ENCODE results near the gene IRF5.

IRF5 gene, protein sequence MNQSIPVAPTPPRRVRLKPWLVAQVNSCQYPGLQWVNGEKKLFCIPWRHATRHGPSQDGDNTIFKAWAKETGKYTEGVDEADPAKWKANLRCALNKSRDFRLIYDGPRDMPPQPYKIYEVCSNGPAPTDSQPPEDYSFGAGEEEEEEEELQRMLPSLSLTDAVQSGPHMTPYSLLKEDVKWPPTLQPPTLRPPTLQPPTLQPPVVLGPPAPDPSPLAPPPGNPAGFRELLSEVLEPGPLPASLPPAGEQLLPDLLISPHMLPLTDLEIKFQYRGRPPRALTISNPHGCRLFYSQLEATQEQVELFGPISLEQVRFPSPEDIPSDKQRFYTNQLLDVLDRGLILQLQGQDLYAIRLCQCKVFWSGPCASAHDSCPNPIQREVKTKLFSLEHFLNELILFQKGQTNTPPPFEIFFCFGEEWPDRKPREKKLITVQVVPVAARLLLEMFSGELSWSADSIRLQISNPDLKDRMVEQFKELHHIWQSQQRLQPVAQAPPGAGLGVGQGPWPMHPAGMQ

DNA sequence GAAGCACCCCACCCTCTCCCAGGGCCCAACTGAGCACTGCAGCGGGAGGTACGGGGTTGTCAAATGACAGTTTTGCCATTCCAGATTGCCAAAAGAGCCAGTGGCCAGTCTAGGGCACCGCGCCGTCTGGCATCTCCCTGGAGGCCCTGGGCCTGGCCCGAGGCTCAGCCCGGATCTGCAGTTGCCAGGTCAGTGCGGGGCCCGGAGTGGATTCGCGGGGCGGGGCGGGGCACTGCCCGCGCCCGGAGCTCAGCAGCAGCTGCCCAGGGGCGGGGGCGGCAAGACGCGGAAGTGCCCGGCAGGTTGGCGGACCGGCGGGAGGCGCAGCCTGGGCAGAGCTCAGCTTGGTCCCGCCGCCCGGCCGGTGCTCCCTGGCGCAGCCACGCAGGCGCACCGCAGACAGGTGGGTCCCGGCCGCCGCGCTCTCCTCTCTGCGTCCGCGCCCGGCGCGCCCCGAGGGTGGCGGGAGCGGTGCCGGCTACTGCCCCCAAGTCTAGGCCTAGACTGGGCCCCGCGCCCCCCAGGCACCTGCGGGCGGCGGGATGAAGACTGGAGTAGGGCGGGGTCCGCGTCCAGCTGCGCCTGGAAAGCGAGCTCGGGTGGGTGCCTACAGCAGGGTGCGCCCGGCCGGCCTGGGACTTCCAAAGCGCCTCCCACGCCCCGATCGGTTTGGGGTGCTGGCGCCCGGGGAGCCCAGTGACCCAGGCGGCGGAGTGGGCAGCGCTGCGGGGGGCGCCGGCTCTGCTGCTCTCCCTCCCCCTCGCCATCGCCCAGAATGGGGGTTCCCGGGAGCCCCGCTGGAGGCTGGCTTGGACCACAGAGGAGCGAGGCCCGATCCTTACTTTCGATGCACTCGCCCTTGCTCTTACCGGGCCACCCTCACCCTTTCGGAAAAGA is at the start of gene IRF5:
Gene IRF5 (plus strand): TSS at position 281 of the 897 bp plus-strand sequence. CDS start 4,155 bp downstream, outside the sequence.
- Mint-ChIP-seq H3K4me1 (peaks cover 49% of the 10 kb centered on the region), H3K27me3 (no peaks in the 10 kb centered on the region), H3K4me3 (peak within 1 kb of the TSS; percentile 99), H3K36me3 (no peaks in the 10 kb centered on the region), H3K9me3 (no peaks in the 10 kb centered on the region), H3K27ac (peak within 1 kb of the TSS; percentile 100)
- peak; percentile 5 for ATAC-seq (ENCODE audit: low read depth)
- peak; percentile 44 to 62 for DNase-seq (ENCODE audit: low spot score in 2 of 2)

DNA sequence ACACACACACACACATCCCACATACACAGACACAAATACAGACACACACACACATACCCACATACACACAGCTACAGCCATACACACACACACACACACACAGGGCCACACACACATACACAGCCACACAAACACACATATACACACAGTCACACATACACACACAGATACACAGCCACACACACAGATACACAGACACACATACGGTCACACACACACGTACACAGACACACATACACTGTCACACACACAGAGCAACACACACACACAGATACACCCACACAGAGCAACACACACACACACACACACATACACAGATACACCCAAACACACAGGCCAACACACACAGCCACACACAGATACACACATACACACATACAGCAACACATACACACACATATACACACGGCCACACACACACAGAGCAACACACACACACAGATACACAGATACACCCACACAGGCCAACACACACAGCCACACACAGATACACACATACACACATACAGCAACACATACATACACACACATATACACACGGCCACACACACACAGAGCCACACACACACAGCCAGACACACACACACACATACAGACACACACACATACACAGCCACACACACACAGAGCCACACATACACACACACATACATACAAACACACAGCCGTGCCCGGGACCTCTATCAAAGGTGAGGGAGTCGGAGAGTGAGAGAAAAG is 49.5 kb upstream of the IRF5 start:
- H3K27me3 Mint-ChIP-seq = peaks cover 10% of the 10 kb centered on the region
- ATAC-seq (ENCODE audit: low read depth) (no peak), DNase-seq (ENCODE audit: low spot score in 2 of 2) (no peak)
- peaks cover 3% of the 10 kb centered on the region for H3K4me1 Mint-ChIP-seq
- no peaks in the 10 kb centered on the region for H3K36me3 Mint-ChIP-seq
- no peak overlapping the region for H3K4me3 Mint-ChIP-seq
- no peak overlapping the region for H3K27ac Mint-ChIP-seq
- H3K9me3 Mint-ChIP-seq = no peaks in the 10 kb centered on the region

DNA sequence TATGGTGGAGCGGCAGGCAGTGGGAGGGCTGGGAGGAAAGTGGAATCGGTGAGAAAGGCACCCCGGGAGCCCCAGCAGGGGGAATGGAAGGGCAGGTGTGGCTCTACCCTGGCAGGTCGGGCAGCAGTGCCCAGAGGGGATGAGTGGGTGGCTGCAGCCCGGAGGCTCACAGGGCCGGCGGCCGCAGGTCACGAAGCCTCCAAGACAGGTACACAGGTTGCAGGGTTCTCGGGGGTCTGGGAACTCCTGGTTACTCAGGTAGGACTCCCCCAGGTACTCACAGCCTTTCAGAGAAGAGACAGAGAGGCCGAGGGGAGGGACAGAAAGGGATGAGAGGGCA is 49.0 kb upstream of the IRF5 start:
- peaks cover 10% of the 10 kb centered on the region for H3K27me3 Mint-ChIP-seq
- no peak overlapping the region for H3K27ac Mint-ChIP-seq
- H3K9me3 Mint-ChIP-seq = no peaks in the 10 kb centered on the region
- DNase-seq (ENCODE audit: low spot score in 2 of 2) (no peak), ATAC-seq (ENCODE audit: low read depth) (no peak)
- H3K36me3 Mint-ChIP-seq = no peaks in the 10 kb centered on the region
- no peak overlapping the region for H3K4me3 Mint-ChIP-seq
- peaks cover under 1% of the 10 kb centered on the region for H3K4me1 Mint-ChIP-seq

DNA sequence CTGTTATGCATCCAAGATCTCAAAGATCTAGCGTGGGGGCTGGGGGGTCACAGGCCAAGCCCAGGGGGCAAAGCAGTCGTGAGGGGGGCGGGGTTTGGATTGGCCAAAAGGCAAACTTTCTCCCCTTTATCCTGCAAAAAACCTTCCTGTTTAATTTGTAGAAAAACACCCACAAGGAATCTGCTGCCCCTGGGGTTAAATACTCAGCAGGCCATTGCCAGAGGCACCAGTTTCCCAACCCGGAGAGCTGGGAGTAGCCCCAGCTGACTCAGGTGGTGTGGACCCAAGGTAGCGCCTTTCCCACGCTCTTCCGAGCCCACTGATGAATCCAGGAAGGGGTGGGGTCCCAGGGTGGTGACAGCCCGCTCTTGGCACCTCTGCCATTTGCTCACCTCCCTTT is 48.6 kb upstream of the IRF5 start:
- Mint-ChIP-seq H3K9me3 (no peaks in the 10 kb centered on the region), H3K4me3 (no peak overlapping the region), H3K27ac (no peak overlapping the region), H3K36me3 (no peaks in the 10 kb centered on the region), H3K27me3 (peaks cover 10% of the 10 kb centered on the region), H3K4me1 (no peaks in the 10 kb centered on the region)
- no peak for DNase-seq (ENCODE audit: low spot score in 2 of 2)
- no peak for ATAC-seq (ENCODE audit: low read depth)

DNA sequence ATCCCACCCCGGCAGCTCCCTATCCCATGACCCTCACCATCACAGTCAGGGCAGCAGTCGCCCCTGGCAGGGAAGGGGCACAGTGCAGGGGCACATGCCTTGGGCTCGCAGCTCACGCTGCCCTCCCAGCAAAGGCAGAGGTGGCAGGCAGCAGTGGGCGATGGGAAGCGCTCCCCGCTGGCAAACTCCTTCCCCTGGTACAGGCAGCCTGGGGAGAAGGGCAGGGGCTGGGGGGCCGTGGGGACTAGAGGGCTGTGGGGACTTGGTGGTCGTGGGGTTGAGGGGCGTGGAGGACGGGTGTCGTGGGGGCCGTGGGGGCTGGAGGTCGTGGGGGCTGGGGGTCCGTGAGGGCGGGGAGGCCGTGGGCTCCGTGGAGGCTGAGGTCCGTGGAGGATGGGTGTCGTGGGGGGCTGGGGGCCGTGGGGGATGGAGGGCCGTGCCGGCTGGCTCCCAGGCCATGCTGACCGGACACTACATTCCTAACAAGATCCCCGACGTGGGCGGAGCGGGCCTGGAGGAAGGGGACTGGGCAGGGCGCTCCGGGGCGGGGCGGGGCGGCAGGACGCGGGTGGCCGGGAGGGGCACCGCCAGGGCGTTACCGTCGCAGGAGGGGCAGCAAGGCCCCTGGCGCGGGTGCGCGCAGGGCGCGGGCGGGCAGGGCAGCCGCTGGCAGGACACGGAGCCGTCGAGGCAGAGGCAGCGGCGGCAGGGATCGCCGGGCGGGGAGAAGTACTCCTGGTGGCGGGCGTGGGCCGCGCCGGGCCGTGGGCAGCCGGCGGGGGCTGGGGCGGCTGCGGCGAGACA is 47.2 kb upstream of the IRF5 start:
- ATAC-seq (ENCODE audit: low read depth) = peak; percentile 29
- Mint-ChIP-seq H3K9me3 (no peaks in the 10 kb centered on the region), H3K4me3 (peak overlapping the region; percentile 77), H3K4me1 (no peaks in the 10 kb centered on the region), H3K27ac (no peak overlapping the region), H3K27me3 (peaks cover 10% of the 10 kb centered on the region), H3K36me3 (no peaks in the 10 kb centered on the region)
- DNase-seq (ENCODE audit: low spot score in 2 of 2) = no peak

DNA sequence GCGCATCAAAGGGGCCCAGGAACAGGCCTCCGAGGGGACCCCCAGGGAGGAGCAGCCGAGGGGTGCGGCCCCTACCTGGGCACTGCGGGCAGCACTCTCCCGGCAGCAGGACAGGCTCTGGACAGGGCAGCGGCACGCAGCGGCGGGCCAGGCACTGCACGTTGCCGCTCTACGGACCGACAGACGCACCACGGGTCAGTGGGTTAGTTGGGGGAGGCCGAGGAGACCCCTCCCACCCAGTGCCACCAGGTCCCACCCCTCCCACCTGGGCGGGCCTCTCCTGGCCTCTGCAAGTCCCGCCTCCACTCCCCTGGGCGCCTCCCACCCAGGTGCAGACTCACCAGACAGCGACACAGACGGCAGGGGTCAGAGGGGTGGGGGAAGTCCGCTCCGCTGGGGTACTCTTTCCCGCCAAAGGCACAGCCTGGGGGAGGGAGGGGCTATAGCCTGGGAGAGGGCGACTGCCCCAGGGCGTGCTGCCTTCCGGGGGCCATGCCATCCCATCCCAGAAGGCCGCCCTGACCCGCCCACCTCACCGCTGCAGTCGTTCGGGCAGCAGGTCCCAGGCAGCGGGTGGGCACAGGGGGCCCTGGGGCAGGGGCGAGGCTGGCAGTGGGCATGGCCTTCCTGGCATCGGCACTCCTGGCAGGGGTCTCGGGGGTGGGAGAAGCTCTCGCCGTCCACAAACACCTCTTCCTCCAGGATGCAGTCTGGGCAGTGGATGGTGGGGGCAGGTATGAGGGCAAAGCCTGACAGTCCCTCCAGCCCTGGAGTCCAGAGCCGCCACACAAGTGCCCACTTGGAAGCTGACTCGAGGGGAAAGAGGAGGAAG is 46.4 kb upstream of the IRF5 start:
- peak; percentile 86 for ATAC-seq (ENCODE audit: low read depth)
- peak overlapping the region; percentile 1 for H3K4me3 Mint-ChIP-seq

DNA sequence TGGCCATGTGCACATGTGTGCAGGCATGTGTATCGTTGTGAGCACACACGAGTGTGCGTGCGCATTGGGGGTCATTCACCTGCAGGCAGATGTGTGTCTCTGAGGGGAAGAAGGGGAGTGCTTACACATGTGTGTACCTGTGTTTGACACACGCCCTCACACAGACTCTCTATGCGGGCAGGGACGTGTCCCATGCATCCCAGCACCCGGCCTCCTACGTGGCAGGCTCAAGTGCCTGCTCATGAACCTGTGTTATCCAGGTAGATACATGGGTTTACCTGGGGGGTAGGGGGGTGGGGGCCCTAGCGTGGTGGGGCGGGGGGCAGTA is 45.8 kb upstream of the IRF5 start:
- DNase-seq (ENCODE audit: low spot score in 2 of 2) = no peak
- Mint-ChIP-seq H3K4me3 (no peak overlapping the region), H3K36me3 (no peaks in the 10 kb centered on the region), H3K27me3 (peaks cover 6% of the 10 kb centered on the region), H3K4me1 (no peaks in the 10 kb centered on the region), H3K9me3 (no peaks in the 10 kb centered on the region), H3K27ac (no peak overlapping the region)
- no peak for ATAC-seq (ENCODE audit: low read depth)

More for the DNA sequence above, 46.4 kb upstream of the IRF5 start:
- Mint-ChIP-seq H3K36me3 (no peaks in the 10 kb centered on the region), H3K27me3 (peaks cover 6% of the 10 kb centered on the region), H3K9me3 (no peaks in the 10 kb centered on the region), H3K4me1 (no peaks in the 10 kb centered on the region), H3K27ac (no peak overlapping the region)
- no peak for DNase-seq (ENCODE audit: low spot score in 2 of 2)

DNA sequence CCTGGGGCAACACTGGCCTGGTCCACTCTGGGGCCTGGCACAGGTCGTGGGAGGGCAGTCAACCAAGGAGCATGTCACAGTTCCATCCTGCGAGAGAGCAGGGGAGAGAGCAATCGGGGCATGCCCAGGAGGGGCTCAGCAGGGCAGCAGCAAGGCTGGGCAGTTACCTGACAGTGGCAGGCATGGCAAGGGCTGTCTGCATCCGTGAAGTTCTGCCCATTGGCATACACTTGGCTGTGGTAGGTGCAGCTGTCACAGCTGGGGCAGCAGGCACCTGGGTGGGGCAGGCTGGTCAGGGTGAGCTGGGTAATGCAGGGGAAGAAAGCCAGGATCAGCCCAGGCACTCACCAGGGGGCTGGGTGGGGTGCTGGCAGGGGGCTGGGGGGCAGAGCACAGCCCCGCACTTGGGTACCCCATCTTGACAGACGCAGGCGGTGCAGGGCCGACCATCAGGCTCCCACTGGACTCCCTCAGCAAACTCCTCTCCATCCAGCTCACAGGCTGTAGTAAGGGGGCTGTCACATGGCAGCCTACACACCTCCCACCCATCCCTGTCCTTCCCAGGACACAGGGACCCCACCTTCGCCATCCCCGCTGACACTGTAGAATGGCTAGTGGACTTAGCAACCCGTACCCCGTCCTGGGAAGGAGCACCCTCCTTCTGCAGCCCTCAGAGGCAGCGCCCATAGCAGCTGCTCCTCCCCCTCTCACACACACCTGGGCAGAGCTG is 45.0 kb upstream of the IRF5 start:
- no peak for ATAC-seq (ENCODE audit: low read depth)

DNA sequence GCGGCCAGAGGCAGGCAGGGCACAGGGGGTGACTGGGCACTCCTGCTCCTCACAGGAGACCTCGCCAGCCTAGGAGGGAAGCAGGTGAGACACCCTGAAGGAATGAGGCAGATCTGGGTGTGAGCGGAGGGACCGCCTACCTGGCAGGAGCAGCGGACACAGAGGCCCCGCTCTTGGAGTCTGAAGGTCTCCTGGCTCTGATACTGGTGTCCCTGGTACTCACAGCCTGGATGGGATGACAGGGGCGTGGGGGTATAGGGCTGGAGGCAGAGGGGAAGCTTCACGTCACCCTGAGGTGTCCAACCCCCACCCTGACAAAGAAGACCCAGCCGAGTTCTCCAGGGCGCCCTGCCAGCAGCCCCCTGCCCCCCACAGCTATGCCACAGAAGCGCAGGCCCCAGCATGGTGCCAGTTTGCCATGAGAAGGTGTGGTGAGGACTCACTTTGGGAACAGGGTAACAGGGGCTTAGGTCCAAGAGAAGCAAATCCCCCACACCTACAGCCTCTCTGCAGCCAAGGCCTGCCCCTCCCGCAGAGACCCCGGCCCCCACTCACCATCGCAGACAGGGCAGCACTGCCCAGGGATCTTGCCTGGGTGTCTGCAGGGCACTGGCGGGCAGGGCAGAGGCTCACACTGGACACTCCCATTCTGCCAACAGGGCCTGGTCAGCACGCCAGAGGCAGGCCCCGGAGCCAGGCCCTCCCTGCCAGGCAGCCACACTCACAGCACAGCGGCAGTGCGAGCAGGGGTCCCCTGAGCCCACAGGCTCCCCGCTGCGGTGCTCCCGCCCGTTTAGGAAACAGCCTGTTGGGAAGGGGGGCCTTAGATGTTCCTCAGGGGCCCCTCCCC is 44.3 kb upstream of the IRF5 start:
- DNase-seq (ENCODE audit: low spot score in 2 of 2) (no peak), ATAC-seq (ENCODE audit: low read depth) (no peak)
- Mint-ChIP-seq H3K27ac (no peak overlapping the region), H3K9me3 (peaks cover under 1% of the 10 kb centered on the region), H3K36me3 (peaks cover 1% of the 10 kb centered on the region), H3K27me3 (peaks cover 6% of the 10 kb centered on the region), H3K4me1 (no peaks in the 10 kb centered on the region), H3K4me3 (no peak overlapping the region)

More for the DNA sequence above, 45.0 kb upstream of the IRF5 start:
- DNase-seq (ENCODE audit: low spot score in 2 of 2) = no peak
- Mint-ChIP-seq H3K9me3 (no peaks in the 10 kb centered on the region), H3K27me3 (peaks cover 6% of the 10 kb centered on the region), H3K4me3 (no peak overlapping the region), H3K4me1 (no peaks in the 10 kb centered on the region), H3K27ac (no peak overlapping the region), H3K36me3 (no peaks in the 10 kb centered on the region)

DNA sequence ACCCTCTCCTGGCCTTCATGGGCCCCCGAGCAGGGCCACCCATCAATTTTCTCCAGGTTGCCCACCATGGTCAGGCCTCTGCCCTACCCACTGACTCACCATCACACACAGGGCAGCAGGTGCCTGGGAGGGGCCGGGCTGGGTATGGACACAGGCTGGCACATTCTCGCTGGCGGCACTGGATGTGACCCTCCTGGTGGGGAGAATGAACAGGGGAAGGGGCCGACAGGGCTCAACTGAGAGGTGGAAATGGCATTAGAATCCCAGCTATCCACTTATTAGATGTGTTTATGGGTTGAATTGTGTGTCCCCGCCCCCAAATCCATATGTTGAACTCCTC is 43.7 kb upstream of the IRF5 start:
- peaks cover 2% of the 10 kb centered on the region for H3K36me3 Mint-ChIP-seq
- H3K4me3 Mint-ChIP-seq = no peak overlapping the region
- no peaks in the 10 kb centered on the region for H3K4me1 Mint-ChIP-seq
- ATAC-seq (ENCODE audit: low read depth) = no peak
- H3K27me3 Mint-ChIP-seq = peaks cover 4% of the 10 kb centered on the region
- no peak overlapping the region for H3K27ac Mint-ChIP-seq
- H3K9me3 Mint-ChIP-seq = peaks cover 2% of the 10 kb centered on the region
- DNase-seq (ENCODE audit: low spot score in 2 of 2) = no peak

DNA sequence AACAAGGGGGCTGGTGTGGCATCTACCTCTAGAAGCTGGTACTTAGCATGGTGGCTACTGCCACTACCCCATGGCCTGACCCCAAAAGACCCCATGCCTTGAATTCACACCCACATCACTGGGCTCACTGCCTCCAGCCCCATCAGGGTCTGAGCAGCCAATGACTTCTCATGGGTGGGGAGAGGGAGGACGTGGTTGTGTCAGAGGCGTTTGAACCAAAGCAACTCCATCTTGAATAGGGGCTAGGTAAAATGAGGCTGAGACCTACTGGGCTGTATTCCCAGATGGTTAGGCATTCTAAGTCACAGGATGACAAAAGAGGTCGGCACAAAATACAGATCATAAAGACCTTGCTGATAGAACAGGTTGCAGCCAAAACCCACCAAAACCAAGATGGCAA is 42.4 kb upstream of the IRF5 start:
- peaks cover 2% of the 10 kb centered on the region for H3K9me3 Mint-ChIP-seq

DNA sequence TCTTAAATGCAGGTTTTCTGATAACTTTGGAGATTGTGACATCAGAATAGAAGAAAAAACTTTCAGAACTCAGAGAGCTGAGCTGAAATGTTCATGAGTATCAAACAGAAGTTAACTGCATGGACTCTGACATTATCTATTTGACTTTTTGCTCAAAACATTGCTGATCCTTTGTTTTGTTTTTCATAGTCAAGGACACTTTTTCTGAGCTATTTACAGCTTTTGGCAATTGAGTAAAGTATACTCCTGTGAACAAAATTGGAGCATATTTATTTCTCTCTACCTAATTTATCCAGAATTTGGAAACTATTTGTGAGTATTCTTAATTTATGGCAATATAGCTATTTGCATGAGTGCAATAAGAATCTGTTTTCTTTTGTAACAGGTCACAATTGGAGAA is 38.3 kb upstream of the IRF5 start:
- Mint-ChIP-seq H3K27ac (no peak overlapping the region), H3K4me3 (no peak overlapping the region), H3K4me1 (no peaks in the 10 kb centered on the region), H3K9me3 (peaks cover 2% of the 10 kb centered on the region), H3K36me3 (peaks cover 2% of the 10 kb centered on the region), H3K27me3 (no peaks in the 10 kb centered on the region)
- no peak for DNase-seq (ENCODE audit: low spot score in 2 of 2)
- ATAC-seq (ENCODE audit: low read depth) = no peak

More for the DNA sequence above, 42.4 kb upstream of the IRF5 start:
- H3K27ac Mint-ChIP-seq = no peak overlapping the region
- peaks cover 2% of the 10 kb centered on the region for H3K36me3 Mint-ChIP-seq
- ATAC-seq (ENCODE audit: low read depth) (no peak), DNase-seq (ENCODE audit: low spot score in 2 of 2) (no peak)
- H3K27me3 Mint-ChIP-seq = peaks cover under 1% of the 10 kb centered on the region
- H3K4me1 Mint-ChIP-seq = no peaks in the 10 kb centered on the region
- no peak overlapping the region for H3K4me3 Mint-ChIP-seq

All from memory B cell (primary cell).